OCI-LY3 (cell line): ENCODE results near the gene GNAI1.

Experiments used
- EZH2phosphoT487 ChIP-seq: fragments of 200-600 bp; shearing (Covaris generic); IDR thresholded peaks from 2 replicates; pipeline ENCODE4 v1.6.1; 2018; ENCODE audit warnings: antibody characterized with exemption, mixed run types, low read depth
- TF ChIP-seq, protein P1 (sequence below): fragments of 200-600, 300-600 bp; sonication (generic); IDR thresholded peaks from 2 replicates; pipeline ENCODE4 v1.5.1; 2014; ENCODE audit warnings: antibody characterized with exemption, low read length, low read depth

DNA sequence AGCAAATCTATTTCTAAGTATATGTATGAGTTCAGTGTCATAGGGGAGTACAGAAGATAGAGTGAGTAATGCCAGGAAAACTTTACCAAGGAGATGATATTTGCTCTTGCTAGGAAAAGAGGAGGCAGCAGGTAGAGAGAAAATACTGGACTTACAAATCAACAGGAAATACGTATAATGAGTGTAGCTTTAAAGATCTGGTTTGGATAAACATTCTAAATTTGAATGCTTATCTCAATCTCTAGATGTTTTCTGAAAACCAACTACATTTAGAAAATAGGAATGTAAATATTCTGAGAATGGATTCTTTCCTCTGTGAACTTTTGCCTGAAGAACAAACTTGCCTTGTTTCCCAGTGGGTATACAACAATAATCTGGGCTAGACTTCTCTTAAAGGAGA lies 46.9 kb upstream of the GNAI1 start:
- TF ChIP-seq, protein P1, sequence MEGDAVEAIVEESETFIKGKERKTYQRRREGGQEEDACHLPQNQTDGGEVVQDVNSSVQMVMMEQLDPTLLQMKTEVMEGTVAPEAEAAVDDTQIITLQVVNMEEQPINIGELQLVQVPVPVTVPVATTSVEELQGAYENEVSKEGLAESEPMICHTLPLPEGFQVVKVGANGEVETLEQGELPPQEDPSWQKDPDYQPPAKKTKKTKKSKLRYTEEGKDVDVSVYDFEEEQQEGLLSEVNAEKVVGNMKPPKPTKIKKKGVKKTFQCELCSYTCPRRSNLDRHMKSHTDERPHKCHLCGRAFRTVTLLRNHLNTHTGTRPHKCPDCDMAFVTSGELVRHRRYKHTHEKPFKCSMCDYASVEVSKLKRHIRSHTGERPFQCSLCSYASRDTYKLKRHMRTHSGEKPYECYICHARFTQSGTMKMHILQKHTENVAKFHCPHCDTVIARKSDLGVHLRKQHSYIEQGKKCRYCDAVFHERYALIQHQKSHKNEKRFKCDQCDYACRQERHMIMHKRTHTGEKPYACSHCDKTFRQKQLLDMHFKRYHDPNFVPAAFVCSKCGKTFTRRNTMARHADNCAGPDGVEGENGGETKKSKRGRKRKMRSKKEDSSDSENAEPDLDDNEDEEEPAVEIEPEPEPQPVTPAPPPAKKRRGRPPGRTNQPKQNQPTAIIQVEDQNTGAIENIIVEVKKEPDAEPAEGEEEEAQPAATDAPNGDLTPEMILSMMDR: no peak
- TF ChIP-seq EZH2phosphoT487: no peak
